ENCODE data around the gene KLF18.

GRCh38 chr1:44144962-44145756, 3.7 kb upstream of the KLF18 start:
- TF ChIP-seq CTCF (IDR thresholded peaks at IDR 0.05; ENCODE audit: poor library complexity), result no peak
- no peak for TF ChIP-seq EZH2 (IDR thresholded peaks at IDR 0.05; ENCODE audit: borderline replicate concordance)
- no peak for TF ChIP-seq EZH2phosphoT487 (IDR thresholded peaks at IDR 0.05; ENCODE audit: low read depth, severe bottlenecking, unreplicated experiment)
